Measurements from ENCODE around the gene PAX7. TPM values are rescaled to one million over a fixed set of nuclear protein-coding genes. Genes with fewer than 3 reads are reported as not detected.
"Not testable (repeated sequence)": the region's sequence is repeated elsewhere in the genome, so short reads cannot be mapped to it uniquely, and the experiment has no call there.

PAX7 gene
- polyA plus RNA-seq, 5 donors: 2.0 TPM; not detected in 4

GRCh38 chr1:18760156-18760555, 129.5 kb downstream of the PAX7 start:
- no peak for DNase-seq

GRCh38 chr1:18761948-18762840, 131.5 kb downstream of the PAX7 start:
- DNase-seq: no peak

GRCh38 chr1:18764362-18764761, 133.7 kb downstream of the PAX7 start:
- DNase-seq: no peak

GRCh38 chr1:18765725-18766124, 135.1 kb downstream of the PAX7 start:
- DNase-seq: no peak

GRCh38 chr1:18766328-18766727, 135.7 kb downstream of the PAX7 start:
- DNase-seq: no peak

- not testable (repeated sequence) for DNase-seq
These were observed 136.9 kb downstream of the PAX7 start for GRCh38 chr1:18767576-18767975.

GRCh38 chr1:18768086-18768485, 137.4 kb downstream of the PAX7 start:
- no peak for DNase-seq

GRCh38 chr1:18769140-18769539, 138.5 kb downstream of the PAX7 start:
- DNase-seq: no peak

GRCh38 chr1:18770799-18771198, 140.2 kb downstream of the PAX7 start:
- no peak for DNase-seq

- no peak for DNase-seq
These were observed 143.1 kb downstream of the PAX7 start for GRCh38 chr1:18773753-18774152.

GRCh38 chr1:18775341-18775740, 144.7 kb downstream of the PAX7 start:
- DNase-seq: no peak

- DNase-seq: no peak
These were observed 146.1 kb downstream of the PAX7 start for GRCh38 chr1:18776777-18777176.

- DNase-seq: no peak
These were observed 147.8 kb downstream of the PAX7 start for GRCh38 chr1:18778437-18778836.

- DNase-seq: no peak
These were observed 150.4 kb downstream of the PAX7 start for GRCh38 chr1:18781031-18781430.

GRCh38 chr1:18783705-18784481, 153.2 kb downstream of the PAX7 start:
- DNase-seq: peak in 1 of 2 donors; percentile 20

- DNase-seq: no peak
These were observed 153.8 kb downstream of the PAX7 start for GRCh38 chr1:18784482-18784831.

GRCh38 chr1:18786149-18786548, 155.5 kb downstream of the PAX7 start:
- no peak for DNase-seq

GRCh38 chr1:18787825-18788385, 157.3 kb downstream of the PAX7 start:
- DNase-seq: no peak

- no peak for DNase-seq
These were observed 158.6 kb downstream of the PAX7 start for GRCh38 chr1:18789246-18789645.

GRCh38 chr1:18792747-18793146, 162.1 kb downstream of the PAX7 start:
- no peak for DNase-seq

- DNase-seq: no peak
These were observed 162.5 kb downstream of the PAX7 start for GRCh38 chr1:18793164-18793563.

- DNase-seq: peak in 1 of 2 donors; percentile 9
These were observed 163.4 kb downstream of the PAX7 start for GRCh38 chr1:18794051-18794450.

- no peak for DNase-seq
These were observed 163.9 kb downstream of the PAX7 start for GRCh38 chr1:18794561-18794960.
